Stimulated activated CD4-positive, alpha-beta T cell treated with anti-CD3 and anti-CD28 coated beads, Interleukin-2, amount 100 ng/mL, for 48 hours (primary cell): ENCODE measurements around the gene TRAK2.
"Not testable (repeated sequence)": the region's sequence is repeated elsewhere in the genome, so short reads cannot be mapped to it uniquely, and the experiment has no call there.

ENCODE experiments used
- DNase-seq, 2 donors: peaks; one replicate each; pipeline ENCODE4 v3.0.0-alpha.2; 2020

The TRAK2 gene

GRCh38 chr2:201448061-201448460, 3.2 kb downstream of the TRAK2 start:
- no peak for DNase-seq

GRCh38 chr2:201447086-201447485, 4.2 kb downstream of the TRAK2 start:
- DNase-seq, result no peak

GRCh38 chr2:201444746-201445465, 6.4 kb downstream of the TRAK2 start:
- DNase-seq, result no peak

- no peak for DNase-seq
These were observed 9.8 kb downstream of the TRAK2 start for GRCh38 chr2:201441409-201441808.

- DNase-seq, result no peak
These were observed 11.1 kb downstream of the TRAK2 start for GRCh38 chr2:201440182-201440581.

GRCh38 chr2:201439336-201439922, 11.8 kb downstream of the TRAK2 start:
- DNase-seq, result not testable (repeated sequence)

- DNase-seq, result no peak
These were observed 15.1 kb downstream of the TRAK2 start for GRCh38 chr2:201436141-201436540.

- DNase-seq, result no peak
These were observed 17.8 kb downstream of the TRAK2 start for GRCh38 chr2:201433394-201433995.

- DNase-seq, result no peak
These were observed 18.5 kb downstream of the TRAK2 start for GRCh38 chr2:201432621-201433393.

GRCh38 chr2:201432038-201432620, 19.1 kb downstream of the TRAK2 start:
- no peak for DNase-seq

- no peak for DNase-seq
These were observed 20.4 kb downstream of the TRAK2 start for GRCh38 chr2:201430839-201431238.

- DNase-seq, result not testable (repeated sequence)
These were observed 20.9 kb downstream of the TRAK2 start for GRCh38 chr2:201430322-201430721.

- DNase-seq, result not testable (repeated sequence)
These were observed 21.4 kb downstream of the TRAK2 start for GRCh38 chr2:201429835-201430234.

- not testable (repeated sequence) for DNase-seq
These were observed 22.9 kb downstream of the TRAK2 start for GRCh38 chr2:201428366-201428765.

- no peak for DNase-seq
These were observed 25.3 kb downstream of the TRAK2 start for GRCh38 chr2:201425952-201426351.

GRCh38 chr2:201420442-201421113, 30.7 kb downstream of the TRAK2 start:
- no peak for DNase-seq

GRCh38 chr2:201419986-201420385, 31.3 kb downstream of the TRAK2 start:
- no peak for DNase-seq

GRCh38 chr2:201419057-201419635, 32.1 kb downstream of the TRAK2 start:
- DNase-seq, result no peak

- no peak for DNase-seq
These were observed 36.1 kb downstream of the TRAK2 start for GRCh38 chr2:201415149-201415548.

- no peak for DNase-seq
These were observed 36.9 kb downstream of the TRAK2 start for GRCh38 chr2:201414099-201415023.

GRCh38 chr2:201413552-201413951, 37.7 kb downstream of the TRAK2 start:
- no peak for DNase-seq
